DND-41 (cell line): ENCODE measurements around the gene LRRC72.

Experiments
- ATAC-seq: fragments of 200-7000 bp; cut with Tn5 transposase; 3 replicates; pipeline ENCODE4 v1.9.1; 2021; ENCODE audit warnings: low read depth; ENCODE audit not compliant: insufficient read depth
- DNase-seq: peaks from one replicate; pipeline ENCODE4 v3.0.0-alpha.2; 2020
- H2AFZ ChIP-seq: 2 replicates; pipeline ENCODE4 v1.6.0; 2012; ENCODE audit warnings: low read depth, low read length
- H3K27ac ChIP-seq: 2 replicates; pipeline ENCODE4 v1.5.1; 2012; ENCODE audit warnings: low read length, inconsistent platforms
- H3K27me3 ChIP-seq: fragments of 200-600 bp; sonication (generic); 2 replicates; pipeline ENCODE4 v1.6.0; 2012; ENCODE audit warnings: low read length, mild to moderate bottlenecking, inconsistent platforms; ENCODE audit not compliant: insufficient read depth, poor library complexity
- H3K36me3 ChIP-seq: 2 replicates; pipeline ENCODE4 v1.5.1; 2012; ENCODE audit warnings: low read length, inconsistent platforms; ENCODE audit not compliant: insufficient read depth
- H3K4me1 ChIP-seq: 2 replicates; pipeline ENCODE4 v1.5.1; 2012; ENCODE audit warnings: mild to moderate bottlenecking, low read length; ENCODE audit not compliant: insufficient read depth
- H3K4me2 ChIP-seq: 2 replicates; pipeline ENCODE4 v1.6.0; 2012; ENCODE audit warnings: mild to moderate bottlenecking, moderate library complexity, low read length, inconsistent platforms; ENCODE audit not compliant: insufficient read depth
- H3K4me3 ChIP-seq, 2 experiments: fragments of 200-600 bp in 1 of 2; shearing (Covaris generic) in 1 of 2; 2 replicates each; pipeline ENCODE4 v1.5.1; 2012 to 2016; ENCODE audit warnings: inconsistent platforms in 2 of 2, low read length in 2 of 2, mild to moderate bottlenecking in 2 of 2, low read depth in 1 of 2, moderate library complexity in 1 of 2
- H3K79me2 ChIP-seq: 2 replicates; pipeline ENCODE4 v1.6.0; 2012; ENCODE audit warnings: low read length, inconsistent platforms; ENCODE audit not compliant: insufficient read depth
- H3K9ac ChIP-seq: 2 replicates; pipeline ENCODE4 v1.6.0; 2012; ENCODE audit warnings: low read depth, mild to moderate bottlenecking, inconsistent platforms, low read length, moderate library complexity
- H3K9me3 ChIP-seq: 2 replicates; pipeline ENCODE4 v1.5.1; 2012; ENCODE audit warnings: low read length, moderate library complexity, mild to moderate bottlenecking, inconsistent platforms; ENCODE audit not compliant: insufficient read depth, severe bottlenecking
- H4K20me1 ChIP-seq: 2 replicates; pipeline ENCODE4 v1.6.0; 2012; ENCODE audit warnings: low read length; ENCODE audit not compliant: insufficient read depth
- EZH2 ChIP-seq: IDR thresholded peaks from 3 replicates; pipeline ENCODE4 v1.6.1; 2012; ENCODE audit warnings: borderline replicate concordance, low read depth, mild to moderate bottlenecking, moderate library complexity, low read length, inconsistent platforms; ENCODE audit not compliant: severe bottlenecking
- TF ChIP-seq, protein P1 (sequence below): IDR thresholded peaks from 2 replicates; pipeline ENCODE4 v1.5.1; 2012; ENCODE audit warnings: borderline replicate concordance, low read length, moderate library complexity, mild to moderate bottlenecking; ENCODE audit not compliant: poor library complexity, severe bottlenecking; ENCODE audit errors: extremely low read depth

LRRC72 gene

DNA sequence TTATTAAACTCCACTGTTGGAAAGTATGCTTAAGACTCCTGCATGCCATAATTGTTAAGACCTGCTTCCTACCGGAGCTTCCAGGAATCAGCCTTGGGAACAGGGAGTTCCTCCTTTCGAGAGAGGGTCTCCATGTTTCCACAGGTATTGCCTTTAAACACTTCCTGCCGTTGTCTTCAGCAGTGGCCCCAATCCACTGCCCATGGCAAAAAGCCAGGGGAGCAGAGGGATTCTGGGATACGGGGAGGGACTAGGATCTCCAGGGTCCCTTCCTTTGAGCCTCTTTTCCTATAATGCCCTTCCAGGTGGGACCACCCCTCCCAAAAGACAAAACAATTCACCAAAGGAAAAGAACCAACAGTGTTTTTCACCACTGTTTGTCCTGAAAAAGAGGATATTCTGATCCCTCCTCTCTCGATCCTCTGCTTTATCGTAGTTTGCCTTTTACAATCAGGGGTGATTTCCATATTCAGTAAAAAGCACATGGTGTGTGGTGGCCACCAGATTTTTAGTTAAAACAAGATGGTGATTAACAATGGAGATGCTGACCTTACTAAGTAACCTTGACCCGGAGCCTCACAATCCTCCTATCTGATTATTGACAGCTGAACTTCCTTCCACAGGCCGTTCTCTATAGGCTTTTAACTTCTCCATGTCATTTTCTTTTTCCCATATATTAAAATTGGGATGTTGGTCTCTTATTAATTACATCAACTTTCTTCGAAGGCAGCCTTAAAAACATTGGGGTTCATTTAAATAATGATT, 36.0 kb downstream of the LRRC72 start:
- Histone ChIP-seq H3K4me2 (peak overlapping the region; percentile 45; the same call in 1 of the 2 replicates), H3K4me3 (no peak overlapping the region), H3K27ac (no peak overlapping the region), H2AFZ (no peak overlapping the region), H3K4me1 (no peaks in the 10 kb centered on the region), H3K27me3 (no peaks in the 10 kb centered on the region), H3K9me3 (no peaks in the 10 kb centered on the region), H4K20me1 (no peaks in the 10 kb centered on the region), H3K9ac (no peak overlapping the region), H3K79me2 (no peaks in the 10 kb centered on the region), H3K36me3 (no peaks in the 10 kb centered on the region)
- TF ChIP-seq, protein P1, sequence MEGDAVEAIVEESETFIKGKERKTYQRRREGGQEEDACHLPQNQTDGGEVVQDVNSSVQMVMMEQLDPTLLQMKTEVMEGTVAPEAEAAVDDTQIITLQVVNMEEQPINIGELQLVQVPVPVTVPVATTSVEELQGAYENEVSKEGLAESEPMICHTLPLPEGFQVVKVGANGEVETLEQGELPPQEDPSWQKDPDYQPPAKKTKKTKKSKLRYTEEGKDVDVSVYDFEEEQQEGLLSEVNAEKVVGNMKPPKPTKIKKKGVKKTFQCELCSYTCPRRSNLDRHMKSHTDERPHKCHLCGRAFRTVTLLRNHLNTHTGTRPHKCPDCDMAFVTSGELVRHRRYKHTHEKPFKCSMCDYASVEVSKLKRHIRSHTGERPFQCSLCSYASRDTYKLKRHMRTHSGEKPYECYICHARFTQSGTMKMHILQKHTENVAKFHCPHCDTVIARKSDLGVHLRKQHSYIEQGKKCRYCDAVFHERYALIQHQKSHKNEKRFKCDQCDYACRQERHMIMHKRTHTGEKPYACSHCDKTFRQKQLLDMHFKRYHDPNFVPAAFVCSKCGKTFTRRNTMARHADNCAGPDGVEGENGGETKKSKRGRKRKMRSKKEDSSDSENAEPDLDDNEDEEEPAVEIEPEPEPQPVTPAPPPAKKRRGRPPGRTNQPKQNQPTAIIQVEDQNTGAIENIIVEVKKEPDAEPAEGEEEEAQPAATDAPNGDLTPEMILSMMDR, result no peak
- no peak for TF ChIP-seq EZH2
- DNase-seq, result no peak
- ATAC-seq, result no peak

DNA sequence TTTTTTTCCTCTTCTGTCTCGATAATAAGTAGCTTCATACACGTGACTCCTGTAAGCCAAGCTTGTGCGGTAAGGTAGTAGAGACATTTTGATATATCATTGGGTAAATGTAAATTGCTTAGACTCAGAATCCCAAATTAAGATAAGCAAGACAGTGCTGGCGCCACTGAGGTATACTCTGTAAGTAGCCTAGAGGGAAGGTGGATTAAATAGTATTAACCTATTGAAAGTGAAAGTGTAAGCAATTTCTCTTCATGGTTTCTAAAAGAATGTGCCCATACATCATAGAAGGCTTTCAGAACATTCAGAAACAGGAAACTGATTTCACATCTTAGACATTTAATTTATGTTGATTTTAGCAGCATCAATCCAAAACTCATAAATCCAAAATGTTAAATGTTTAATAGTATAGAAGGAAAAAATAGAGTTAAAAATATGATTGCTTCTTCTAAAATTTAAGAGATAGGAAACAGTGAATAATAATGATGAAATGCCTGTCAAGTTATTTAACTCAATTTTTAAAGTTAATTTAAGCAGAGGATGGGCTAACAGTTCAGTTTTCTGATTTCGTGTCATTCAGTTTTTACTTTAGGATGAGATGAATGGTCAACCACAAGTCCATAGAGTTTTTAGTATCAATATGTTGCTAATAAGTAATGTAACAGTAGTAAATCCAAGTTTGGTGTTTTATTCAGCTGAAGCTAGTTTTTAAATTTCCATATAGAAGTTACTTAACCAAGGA, 36.8 kb downstream of the LRRC72 start:
- Histone ChIP-seq H3K9me3 (no peaks in the 10 kb centered on the region), H3K27ac (no peak overlapping the region), H2AFZ (no peak overlapping the region), H3K4me1 (no peaks in the 10 kb centered on the region), H3K4me3 (no peak overlapping the region), H3K27me3 (no peaks in the 10 kb centered on the region), H3K9ac (no peak overlapping the region), H3K36me3 (no peaks in the 10 kb centered on the region), H3K4me2 (peak overlapping the region; percentile 45; the same call in 1 of the 2 replicates), H3K79me2 (no peaks in the 10 kb centered on the region), H4K20me1 (no peaks in the 10 kb centered on the region)
- ATAC-seq (peak; percentile 66; the same call in 2 of the 3 replicates), DNase-seq (no peak)
- TF ChIP-seq EZH2, result no peak

DNA sequence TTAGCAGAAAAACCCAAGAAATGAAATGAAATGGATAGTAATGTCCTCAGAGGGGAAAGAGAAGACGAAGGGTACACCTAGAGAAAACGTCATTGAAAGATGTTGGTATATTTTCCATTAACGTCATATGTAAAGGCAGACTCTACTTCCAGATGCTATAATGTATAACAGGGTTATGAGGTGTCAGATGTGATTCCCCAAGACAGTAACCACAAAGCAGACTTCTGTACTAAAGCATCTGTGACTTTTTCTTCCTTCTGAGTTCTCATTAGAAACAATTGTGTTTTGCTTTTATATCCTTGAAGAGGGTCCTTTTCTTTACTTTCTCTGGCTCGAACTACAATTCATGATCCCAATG, 37.4 kb downstream of the LRRC72 start:
- no peaks in the 10 kb centered on the region for H4K20me1 ChIP-seq
- H3K4me1 ChIP-seq, result no peaks in the 10 kb centered on the region
- no peak for TF ChIP-seq EZH2
- TF ChIP-seq, protein P1, result no peak
- no peak overlapping the region for H3K4me3 ChIP-seq
- H3K27me3 ChIP-seq, result no peaks in the 10 kb centered on the region
- H2AFZ ChIP-seq, result no peak overlapping the region
- no peak overlapping the region for H3K4me2 ChIP-seq
- ATAC-seq (no peak), DNase-seq (no peak)
- H3K9me3 ChIP-seq, result no peaks in the 10 kb centered on the region
- no peak overlapping the region for H3K9ac ChIP-seq
- H3K27ac ChIP-seq, result no peak overlapping the region
- H3K79me2 ChIP-seq, result no peaks in the 10 kb centered on the region
- no peaks in the 10 kb centered on the region for H3K36me3 ChIP-seq

GRCh38 chr7:16564909-16565426, 38.3 kb downstream of the LRRC72 start:
- H4K20me1 ChIP-seq, result no peaks in the 10 kb centered on the region
- TF ChIP-seq EZH2, result no peak
- TF ChIP-seq, protein P1, result peak; percentile 76
- no peak overlapping the region for H3K4me2 ChIP-seq
- H3K4me1 ChIP-seq, result no peaks in the 10 kb centered on the region
- H2AFZ ChIP-seq, result no peak overlapping the region
- no peak overlapping the region for H3K27ac ChIP-seq
- H3K9me3 ChIP-seq, result no peaks in the 10 kb centered on the region
- H3K79me2 ChIP-seq, result no peaks in the 10 kb centered on the region
- peak; percentile 11 for DNase-seq
- H3K4me3 ChIP-seq, result no peak overlapping the region
- no peaks in the 10 kb centered on the region for H3K27me3 ChIP-seq
- no peak overlapping the region for H3K9ac ChIP-seq
- H3K36me3 ChIP-seq, result no peaks in the 10 kb centered on the region
- ATAC-seq, result peak; percentile 76; the same call in 2 of the 3 replicates
